HG02610 (cell line): Measurements from ENCODE around the gene STX2.
"Not testable (repeated sequence)": the region's sequence is repeated elsewhere in the genome, so short reads cannot be mapped to it uniquely, and the experiment has no call there.

Experiments used
- ATAC-seq: cut with Tn5 transposase; IDR thresholded peaks from one replicate; pipeline ENCODE4 v1.9.1; 2021; ENCODE audit warnings: mild to moderate bottlenecking, moderate library complexity; ENCODE audit not compliant: unreplicated experiment

Gene STX2

GRCh38 chr12:130870442-130871285 is 31.6 kb upstream of the STX2 start:
- no peak for ATAC-seq

- no peak for ATAC-seq
Measured at GRCh38 chr12:130868412-130868811, 29.4 kb upstream of the STX2 start.

GRCh38 chr12:130863298-130863697 is 24.2 kb upstream of the STX2 start:
- ATAC-seq: no peak

GRCh38 chr12:130862771-130863170 is 23.7 kb upstream of the STX2 start:
- not testable (repeated sequence) for ATAC-seq

- ATAC-seq: no peak
Measured at GRCh38 chr12:130862161-130862560, 23.1 kb upstream of the STX2 start.

GRCh38 chr12:130860311-130860710 is 21.3 kb upstream of the STX2 start:
- no peak for ATAC-seq

GRCh38 chr12:130859161-130859560 is 20.1 kb upstream of the STX2 start:
- no peak for ATAC-seq

- no peak for ATAC-seq
Measured at GRCh38 chr12:130858084-130858483, 19.0 kb upstream of the STX2 start.

- ATAC-seq: no peak
Measured at GRCh38 chr12:130856088-130856487, 17.0 kb upstream of the STX2 start.

- no peak for ATAC-seq
Measured at GRCh38 chr12:130850418-130851021, 11.5 kb upstream of the STX2 start.

GRCh38 chr12:130849561-130850417 is 10.7 kb upstream of the STX2 start:
- no peak for ATAC-seq

GRCh38 chr12:130848785-130849305 is 9.8 kb upstream of the STX2 start:
- not testable (repeated sequence) for ATAC-seq

- not testable (repeated sequence) for ATAC-seq
Measured at GRCh38 chr12:130848105-130848504, 9.1 kb upstream of the STX2 start.

GRCh38 chr12:130847112-130847511 is 8.1 kb upstream of the STX2 start:
- ATAC-seq: no peak

GRCh38 chr12:130846369-130846768 is 7.3 kb upstream of the STX2 start:
- ATAC-seq: no peak

GRCh38 chr12:130839770-130840404 is 837 bp upstream of the STX2 start:
- ATAC-seq: no peak

- ATAC-seq: peak; percentile 16
Measured at GRCh38 chr12:130838284-130838950, 633 bp downstream of the STX2 start.

GRCh38 chr12:130835436-130835835 is 3.6 kb downstream of the STX2 start:
- ATAC-seq: no peak

- no peak for ATAC-seq
Measured at GRCh38 chr12:130835011-130835410, 4.0 kb downstream of the STX2 start.

- no peak for ATAC-seq
Measured at GRCh38 chr12:130832561-130833209, 6.4 kb downstream of the STX2 start.
